IMR-90 (cell line): Measurements from ENCODE around the gene SEBOX. TPM values are rescaled to one million over a fixed set of nuclear protein-coding genes. Genes with fewer than 3 reads are reported as not detected.

Source experiments
- CTCF ChIP-seq: conservative IDR thresholded peaks from 2 replicates; pipeline ENCODE4 v1.5.1; 2012; ENCODE audit warnings: mild to moderate bottlenecking, low read depth, low read length, improper control_type of control experiment
- polyA plus RNA-seq, 3 experiments: library from polyadenylated mRNA; depleted of rRNA; stranded (reverse); fragments of >200 nt; gene quantifications; 2 replicates each; pipeline ENCODE4 v1.2.3, GENCODE V29; 2012; ENCODE audit warnings: low replicate concordance in 1 of 3
- total RNA-seq: library from RNA; depleted of rRNA; stranded (reverse); fragments of >200 nt; gene quantifications from 2 replicates; pipeline ENCODE4 v1.2.3, GENCODE V29; 2012

The SEBOX gene
- total and polyA plus RNA-seq, 2 of the 4 experiments (the other 2 are of a cell fraction), result not detected

- TF ChIP-seq CTCF, result no peak
Observed at GRCh38 chr17:28317966-28318758, 46.8 kb downstream of the SEBOX start (continued).
